HG03354 (cell line): ENCODE results near the gene MCAM.
A peak's percentile ranks its signal among the peaks of the same experiment; 100 is the strongest.

Experiments used
- ATAC-seq: cut with Tn5 transposase; IDR thresholded peaks from one replicate; pipeline ENCODE4 v1.9.1; 2021; ENCODE audit warnings: mild to moderate bottlenecking; ENCODE audit not compliant: unreplicated experiment, poor library complexity, severe bottlenecking

MCAM gene

GRCh38 chr11:119315131-119316015, 1.6 kb downstream of the MCAM start:
- peak; percentile 32 for ATAC-seq

GRCh38 chr11:119314726-119315125, 2.2 kb downstream of the MCAM start:
- no peak for ATAC-seq

DNA sequence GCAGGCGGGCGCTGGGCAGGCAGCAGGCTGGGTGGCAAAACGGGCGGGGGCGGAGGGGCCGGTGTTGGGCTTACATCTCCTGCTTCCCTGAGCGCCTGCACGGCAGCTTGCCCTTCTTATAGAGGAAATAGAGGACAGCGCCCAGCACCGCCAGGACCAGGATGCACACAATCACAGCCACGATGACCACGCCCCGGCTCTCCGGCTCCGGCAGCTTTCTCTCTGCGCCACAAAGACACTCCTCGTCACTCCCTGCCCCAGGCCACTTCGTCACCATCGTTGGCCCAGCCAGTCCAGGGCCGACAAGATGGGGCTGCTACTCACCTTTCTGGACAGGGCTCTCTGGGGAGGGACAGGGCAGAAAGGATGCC, 6.3 kb downstream of the MCAM start:
- ATAC-seq: no peak

GRCh38 chr11:119309953-119310681, 6.8 kb downstream of the MCAM start:
- no peak for ATAC-seq

- no peak for ATAC-seq
Observed at GRCh38 chr11:119309411-119309810, 7.5 kb downstream of the MCAM start.

DNA sequence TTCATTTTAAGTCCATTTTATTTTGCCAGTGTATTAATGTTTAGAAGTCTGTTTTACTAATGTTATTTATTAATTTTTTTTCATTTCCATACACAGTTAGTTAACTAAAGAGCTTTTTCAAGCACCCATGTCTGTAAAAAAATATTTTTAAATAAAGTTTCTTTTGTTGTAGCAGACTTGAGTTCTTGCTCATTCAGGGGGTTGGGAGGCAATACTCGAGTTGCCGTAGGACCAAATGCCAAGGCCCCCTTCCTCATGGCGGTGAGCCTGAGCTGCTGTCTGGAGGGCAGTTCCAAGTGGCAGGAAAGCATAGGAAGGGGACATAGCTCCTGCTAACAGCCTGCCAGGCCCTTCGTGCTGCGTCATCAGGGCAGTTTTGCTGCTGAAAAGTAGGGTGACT, 9.0 kb downstream of the MCAM start:
- no peak for ATAC-seq

DNA sequence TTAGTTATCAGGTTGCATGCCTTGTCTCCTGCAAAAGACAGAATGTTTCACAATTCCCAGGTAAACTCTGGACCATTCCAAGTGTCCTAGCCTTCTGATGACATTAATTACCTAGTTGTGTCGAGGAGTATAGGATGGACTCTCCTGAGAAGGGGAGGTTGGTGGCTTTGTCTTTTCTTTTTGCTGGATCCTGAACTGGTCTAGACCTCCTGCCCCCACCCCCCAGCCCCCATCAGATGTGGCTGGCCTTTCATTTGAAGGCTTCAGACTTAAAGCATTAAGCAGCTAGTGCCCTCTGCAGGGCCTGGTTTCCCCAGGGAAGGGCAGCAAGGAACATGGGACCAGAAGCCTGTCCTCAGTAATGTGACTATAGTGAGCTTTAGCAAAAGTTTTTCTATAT, 9.7 kb downstream of the MCAM start:
- ATAC-seq: no peak

DNA sequence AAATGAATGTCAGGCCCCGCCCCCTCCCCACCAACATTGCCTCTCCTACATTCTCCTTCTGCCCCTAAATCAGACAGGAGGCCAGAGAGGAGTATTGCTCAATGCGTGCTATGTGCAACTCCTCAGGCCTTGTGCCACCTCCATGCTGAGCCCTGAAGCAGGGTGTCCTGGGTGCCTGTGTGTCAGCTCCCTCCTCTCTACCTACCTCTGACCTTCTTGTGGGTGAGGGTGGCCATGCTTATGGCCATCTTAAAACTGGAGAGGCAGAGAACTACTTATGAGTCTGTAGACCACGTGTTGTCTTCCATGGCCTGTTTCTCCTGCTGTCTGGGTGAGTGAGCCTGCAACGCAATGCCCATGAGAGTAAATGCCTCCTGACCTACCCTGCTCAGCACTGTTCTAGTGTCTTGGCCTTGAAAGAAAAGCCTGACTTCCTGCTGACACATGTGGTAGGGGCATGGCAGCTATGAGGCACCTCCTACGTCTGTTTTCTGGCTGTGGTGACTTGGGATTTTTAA, 10.5 kb downstream of the MCAM start:
- no peak for ATAC-seq

DNA sequence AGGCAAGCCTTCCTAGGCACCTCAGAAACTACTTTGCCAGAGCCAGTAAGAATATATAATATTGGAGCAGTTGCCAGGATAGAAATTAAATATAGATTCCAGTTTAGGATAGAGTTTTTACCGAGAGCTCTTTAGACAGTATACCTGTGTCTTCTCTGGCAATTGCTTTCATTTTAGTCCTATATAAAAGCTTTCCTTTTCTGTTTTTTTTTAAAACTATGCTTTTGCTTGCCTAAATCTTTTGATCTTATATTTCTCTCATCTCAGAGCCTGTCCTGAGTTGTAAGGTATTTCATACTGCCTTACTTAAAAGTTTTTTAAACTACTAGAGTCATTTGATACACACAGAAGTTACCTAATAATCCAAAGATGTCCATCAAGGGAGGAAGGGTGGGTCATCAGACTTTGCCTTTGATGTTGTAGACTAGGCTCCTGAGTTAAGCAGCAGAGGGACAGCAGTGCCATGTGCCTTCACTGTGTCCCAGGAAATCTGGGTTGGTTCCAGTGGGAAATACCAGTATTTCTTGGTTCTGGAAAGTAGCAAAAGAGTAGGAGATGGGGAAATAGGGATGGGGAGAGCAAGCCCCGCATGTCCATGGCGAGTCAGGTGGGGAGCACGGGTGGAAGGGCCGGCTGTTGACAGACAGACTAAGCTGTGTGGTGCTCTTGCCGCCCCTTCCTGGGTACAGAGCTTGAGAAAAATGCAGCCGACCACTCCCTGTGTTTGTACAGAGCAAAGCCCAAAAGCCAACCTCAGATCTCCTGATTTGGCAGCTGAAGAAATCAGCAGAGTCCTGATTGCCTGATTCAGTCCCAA, 11.2 kb downstream of the MCAM start:
- ATAC-seq: no peak

GRCh38 chr11:119303227-119303718, 13.7 kb downstream of the MCAM start:
- ATAC-seq: no peak

DNA sequence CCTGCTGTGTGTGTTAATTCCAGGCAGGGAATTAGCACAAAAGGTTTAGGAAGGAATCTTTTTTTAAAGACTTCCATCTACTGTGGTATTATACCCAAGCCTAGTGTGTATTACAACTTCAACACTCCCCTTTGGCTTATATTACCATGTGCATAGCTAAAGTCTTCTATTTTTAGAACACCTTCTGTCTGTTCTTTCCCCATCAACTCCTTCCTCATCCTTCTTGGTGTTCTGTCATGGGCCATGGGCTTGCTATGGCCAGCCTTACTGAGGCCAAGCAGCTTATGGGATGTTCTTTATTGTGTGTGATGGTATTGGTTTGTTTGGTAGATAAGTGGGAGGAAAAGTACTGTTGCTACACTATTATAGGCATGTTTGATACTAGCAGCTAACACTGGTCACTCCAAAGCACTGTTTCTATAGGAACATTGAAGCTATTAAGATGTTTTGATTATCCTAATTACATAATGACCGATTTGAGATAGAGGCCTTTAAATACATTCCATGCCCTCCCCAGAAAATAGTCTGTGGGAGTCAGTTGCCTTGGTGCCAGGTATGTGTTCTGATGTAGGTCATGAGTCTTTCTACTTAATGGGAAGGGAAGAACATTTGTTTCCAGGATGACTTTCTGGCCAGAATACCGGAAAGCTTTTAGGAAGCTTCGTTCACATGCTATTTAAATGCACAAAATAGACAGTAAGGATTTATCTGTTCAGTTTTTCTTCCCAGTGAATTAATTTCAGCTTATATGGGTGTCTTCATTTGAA, 16.5 kb downstream of the MCAM start:
- ATAC-seq: no peak

DNA sequence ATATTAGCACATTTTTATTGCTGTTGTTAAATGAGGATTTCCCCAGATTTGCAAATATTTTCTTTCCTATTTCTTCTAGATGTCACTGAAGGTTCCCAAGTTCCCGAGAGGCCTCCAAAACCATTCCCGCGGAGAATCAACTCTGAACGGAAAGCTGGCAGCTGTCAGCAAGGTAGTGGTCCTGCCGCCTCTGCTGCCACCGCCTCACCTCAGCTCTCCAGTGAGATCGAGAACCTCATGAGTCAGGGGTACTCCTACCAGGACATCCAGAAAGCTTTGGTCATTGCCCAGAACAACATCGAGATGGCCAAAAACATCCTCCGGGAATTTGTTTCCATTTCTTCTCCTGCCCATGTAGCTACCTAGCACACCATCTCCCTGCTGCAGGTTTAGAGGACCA, 17.5 kb downstream of the MCAM start:
- ATAC-seq: no peak

GRCh38 chr11:119298726-119299125, 18.2 kb downstream of the MCAM start:
- ATAC-seq: no peak

- ATAC-seq: no peak
Observed at GRCh38 chr11:119297938-119298337, 19.0 kb downstream of the MCAM start.

GRCh38 chr11:119295178-119295577, 21.8 kb downstream of the MCAM start:
- no peak for ATAC-seq

DNA sequence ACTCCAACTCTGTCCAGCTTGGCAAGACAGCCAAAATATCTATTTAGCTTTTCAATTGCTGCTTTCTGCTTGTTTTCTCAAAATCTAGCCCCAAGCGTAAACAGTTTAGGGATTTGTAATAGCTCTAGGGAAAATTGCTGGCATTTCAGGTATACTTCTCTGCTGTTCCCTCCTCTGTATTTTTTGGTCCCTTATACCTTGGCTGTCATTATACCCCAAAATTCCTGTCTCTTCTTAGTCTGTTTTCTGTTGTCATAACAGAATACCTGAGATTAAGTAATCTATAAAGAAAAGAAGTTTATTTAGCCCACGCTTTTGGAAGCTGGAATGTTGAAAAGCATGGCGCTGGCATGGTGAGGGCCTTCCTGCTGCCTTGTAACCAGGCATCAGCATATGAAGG, 23.5 kb downstream of the MCAM start:
- no peak for ATAC-seq

DNA sequence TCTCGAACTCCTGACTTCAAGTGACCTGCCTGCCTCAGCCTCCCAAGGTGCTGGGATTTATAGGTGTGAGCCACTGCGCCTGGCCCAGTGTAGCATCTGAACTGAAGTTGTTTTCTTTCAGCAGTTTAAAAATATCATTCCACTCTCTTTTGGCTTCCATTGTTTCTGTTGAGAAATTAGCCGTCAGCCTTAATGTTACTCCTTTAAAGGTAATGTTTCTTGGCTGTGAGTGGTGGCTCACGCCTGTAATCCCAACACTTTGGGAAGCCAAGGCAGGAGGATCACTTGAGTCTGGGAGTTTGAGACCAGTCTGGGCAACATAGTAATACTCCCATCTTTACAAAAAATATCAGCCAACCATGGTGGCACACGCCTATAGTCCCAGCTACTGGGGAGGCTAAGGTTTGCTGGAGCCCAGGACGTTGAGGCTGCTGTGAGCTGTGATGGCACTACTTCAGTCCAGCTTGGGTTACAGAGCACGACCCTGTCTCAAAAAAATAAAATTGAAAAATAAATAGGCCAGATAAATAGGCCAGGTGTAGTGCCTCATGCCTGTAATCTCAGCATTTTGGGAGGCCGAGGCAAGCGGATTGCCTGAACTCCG, 25.9 kb downstream of the MCAM start:
- no peak for ATAC-seq

DNA sequence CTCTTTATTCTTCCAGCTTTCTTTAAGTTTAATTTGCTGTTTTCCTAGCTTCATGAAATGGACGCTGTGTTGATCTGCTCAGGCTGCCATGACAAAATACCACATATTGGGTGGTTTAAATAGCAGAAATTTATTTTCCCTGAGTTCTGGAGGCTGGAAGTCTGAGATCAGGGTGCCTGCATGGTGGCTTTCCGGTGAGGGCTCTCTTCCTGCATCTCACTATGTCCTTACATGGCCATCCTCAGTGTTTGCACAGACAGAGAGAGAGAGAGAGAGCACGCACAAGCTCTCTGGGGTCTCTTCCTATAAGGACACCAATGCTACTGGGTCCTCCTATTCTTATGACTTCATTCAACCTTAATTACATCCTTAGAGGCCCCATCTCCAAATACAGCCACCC, 28.7 kb downstream of the MCAM start:
- no peak for ATAC-seq

DNA sequence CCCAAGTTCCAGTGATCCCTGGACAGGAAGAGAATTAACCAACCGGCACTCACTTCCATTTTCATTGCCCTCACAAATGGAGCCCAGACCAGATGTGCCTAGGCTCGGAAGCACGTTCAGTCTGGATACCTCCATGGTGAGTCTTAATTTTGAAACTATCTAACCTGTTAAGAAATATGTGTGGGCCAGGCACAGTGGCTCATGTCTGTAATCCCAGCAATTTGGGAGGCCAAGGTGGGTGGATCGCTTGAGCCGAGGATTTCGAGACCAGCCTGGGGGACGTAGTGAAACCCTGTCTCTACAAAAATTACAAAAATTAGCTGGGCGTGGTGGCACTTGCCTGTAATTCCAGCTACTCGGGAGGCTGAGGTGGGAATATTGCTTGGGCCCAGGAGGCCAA, 31.5 kb downstream of the MCAM start:
- no peak for ATAC-seq
